Endothelial cell of umbilical vein (primary cell): ENCODE results near the gene MAP2K7. TPM values are rescaled to one million over a fixed set of nuclear protein-coding genes. Genes with fewer than 3 reads are reported as not detected.

Experiments
- BruUV-seq: library from RNA; stranded (reverse); fragments of 400-500 nt; replicated peaks from 2 replicates; lab custom pipeline; 2021; lab: Mats Ljungman, UMichigan
- CTCF ChIA-PET: fragments of 300-600, 350-600 bp; sonication (Branson Sonifier 250); formaldehyde crosslinking; loops from one replicate; lab custom pipeline; 2021; ENCODE audit warnings: antibody characterized with exemption, inconsistent platforms; lab: Charles Lee
- POLR2A ChIA-PET: fragments of 300-600, 350-600 bp; sonication (Branson Sonifier 250); formaldehyde crosslinking; loops from one replicate; lab custom pipeline; 2021; ENCODE audit warnings: antibody characterized with exemption, inconsistent platforms; lab: Charles Lee
- DNase-seq: peaks from one replicate; pipeline ENCODE4 v3.0.0-alpha.2; 2011; ENCODE audit warnings: low read depth, low spot score
- FAIRE-seq: peaks from 2 replicates; lab custom pipeline; 2011; peaks lifted over from hg19 to GRCh38; lab: Jason Lieb, UNC
- H2AFZ ChIP-seq: 2 replicates; pipeline ENCODE4 v1.6.0; 2012; ENCODE audit warnings: low read depth, low read length, control low read depth, inconsistent platforms
- H3K27ac ChIP-seq: 2 replicates; pipeline ENCODE4 v1.5.1; 2011; ENCODE audit warnings: low read depth, mild to moderate bottlenecking, control low read depth, low read length, moderate library complexity; ENCODE audit not compliant: insufficient read depth
- H3K27me3 ChIP-seq, 2 experiments: 2 replicates each; pipeline versions ENCODE4 v1.6.0 to v1.6.1; 2011; ENCODE audit warnings: low read length in 2 of 2, mixed read lengths in 1 of 2; ENCODE audit not compliant: control insufficient read depth in 2 of 2, insufficient read depth in 2 of 2
- H3K36me3 ChIP-seq, 2 experiments: 2 replicates in 1 of 2; 3 replicates in 1 of 2; pipeline ENCODE4 v1.5.1; 2011; ENCODE audit warnings: low read length in 2 of 2, mild to moderate bottlenecking in 1 of 2, moderate library complexity in 1 of 2; ENCODE audit not compliant: control insufficient read depth in 2 of 2, insufficient read depth in 2 of 2; ENCODE audit errors: extremely low read depth in 1 of 2
- H3K4me1 ChIP-seq: 3 replicates; pipeline ENCODE4 v1.5.1; 2011; ENCODE audit warnings: mild to moderate bottlenecking, low read length; ENCODE audit not compliant: control insufficient read depth, insufficient read depth; ENCODE audit errors: extremely low read depth
- H3K4me2 ChIP-seq: 2 replicates; pipeline ENCODE4 v1.6.1; 2011; ENCODE audit warnings: low read length, control low read depth, mixed read lengths; ENCODE audit not compliant: insufficient read depth
- H3K4me3 ChIP-seq, 3 experiments: fragments of 200-600 bp in 1 of 3; sonication (generic), shearing (Covaris generic) in 1 of 3; replicated peaks in 1 of 3; 2 replicates each; pipeline ENCODE4 v1.5.1; 2011 to 2016; ENCODE audit warnings: control low read depth in 3 of 3, low read length in 3 of 3, mild to moderate bottlenecking in 2 of 3, inconsistent platforms in 1 of 3, low read depth in 1 of 3, moderate library complexity in 1 of 3; ENCODE audit not compliant: insufficient read depth in 1 of 3
- H3K79me2 ChIP-seq: 2 replicates; pipeline ENCODE4 v1.6.0; 2012; ENCODE audit warnings: low read length, inconsistent platforms; ENCODE audit not compliant: control insufficient read depth, insufficient read depth
- H3K9ac ChIP-seq: replicated peaks from 2 replicates; pipeline ENCODE3; 2011; ENCODE audit warnings: low read length, control low read depth; ENCODE audit not compliant: insufficient read depth; ENCODE audit errors: extremely low read depth
- H3K9me1 ChIP-seq: replicated peaks from 3 replicates; pipeline ENCODE4 v1.6.0; 2011; ENCODE audit warnings: mild to moderate bottlenecking, low read length; ENCODE audit not compliant: control insufficient read depth, insufficient read depth; ENCODE audit errors: extremely low read depth
- H3K9me3 ChIP-seq: replicated peaks from 2 replicates; pipeline ENCODE4 v1.5.1; 2012; ENCODE audit warnings: low read length, inconsistent platforms; ENCODE audit not compliant: control insufficient read depth, insufficient read depth
- H4K20me1 ChIP-seq: replicated peaks from 2 replicates; pipeline ENCODE3; 2011; ENCODE audit warnings: mild to moderate bottlenecking, low read length; ENCODE audit not compliant: control insufficient read depth, insufficient read depth; ENCODE audit errors: extremely low read depth
- EZH2 ChIP-seq: IDR thresholded peaks from 2 replicates; pipeline ENCODE4 v1.6.1; 2012; ENCODE audit warnings: borderline replicate concordance, low read depth, mild to moderate bottlenecking, moderate library complexity, low read length, inconsistent platforms; ENCODE audit not compliant: severe bottlenecking
- FOS ChIP-seq: IDR thresholded peaks from 2 replicates; pipeline ENCODE4 v1.6.1; 2011; ENCODE audit warnings: mild to moderate bottlenecking, low read length, moderate library complexity, borderline replicate concordance; ENCODE audit not compliant: insufficient read depth
- GATA2 ChIP-seq: IDR thresholded peaks from 2 replicates; pipeline ENCODE4 v1.7.0; 2011; ENCODE audit warnings: low read depth, mild to moderate bottlenecking, moderate library complexity, mixed read lengths, low read length; ENCODE audit not compliant: insufficient read length, insufficient read depth
- JUN ChIP-seq: IDR thresholded peaks from 2 replicates; pipeline ENCODE4 v1.6.1; 2011; ENCODE audit warnings: borderline replicate concordance, low read depth; ENCODE audit not compliant: insufficient read length, insufficient read depth
- MYC ChIP-seq: IDR thresholded peaks from one replicate; pipeline ENCODE4 v1.6.1; 2011; ENCODE audit warnings: mild to moderate bottlenecking, low read depth, low read length
- POLR2A ChIP-seq: IDR thresholded peaks from 2 replicates; pipeline ENCODE4 v1.6.1; 2012; ENCODE audit warnings: low read depth, mild to moderate bottlenecking, control low read depth, low read length
- POLR2AphosphoS5 ChIP-seq: IDR thresholded peaks from 2 replicates; pipeline ENCODE4 v1.6.1; 2012; ENCODE audit warnings: low read depth, mild to moderate bottlenecking, control low read depth, low read length, moderate library complexity; ENCODE audit not compliant: insufficient read depth
- dilution Hi-C: fragments of 300-500 bp; cut with MboI; formaldehyde crosslinking; loops from one replicate; pipeline ENCODE4 v1.15.0; 2019; ENCODE audit warnings: low sequenced_read_pairs; ENCODE audit not compliant: extremely low pct_ligation_motif_present
- intact Hi-C: fragments of 100-400 bp; cut with micrococcal nuclease; formaldehyde crosslinking; loops from one replicate; pipeline ENCODE4 v1.10.0; 2022
- polyA plus RNA-seq, 4 experiments: library from polyadenylated mRNA; depleted of rRNA in 3 of 4; stranded (reverse) in 3 of 4; unstranded in 1 of 4; fragments of >200 nt; gene quantifications; 2 replicates each; pipeline versions ENCODE4 v1.2.1 to v1.2.3, GENCODE V29; 2011 to 2012; ENCODE audit warnings: missing spikeins in 1 of 4
- total RNA-seq: library from RNA; stranded (reverse); gene quantifications from 2 replicates; pipeline ENCODE4 v1.2.3, GENCODE V29; 2021
- TF ChIP-seq, protein P1 (sequence below), 2 donors: IDR thresholded peaks; 1 replicate in 1 of 2; 2 replicates in 1 of 2; pipeline ENCODE4 v1.5.1; 2011; ENCODE audit warnings: low read length in 2 of 2, mild to moderate bottlenecking in 2 of 2, moderate library complexity in 2 of 2, control low read depth in 1 of 2, inconsistent platforms in 1 of 2, low read depth in 1 of 2; ENCODE audit not compliant: insufficient read depth in 1 of 2; ENCODE audit errors: extremely low read depth in 1 of 2
- TF ChIP-seq, protein P2 (sequence below): IDR thresholded peaks from 2 replicates; pipeline ENCODE4 v1.6.1; 2011; ENCODE audit not compliant: insufficient read depth, insufficient read length

The MAP2K7 gene
- total and polyA plus RNA-seq, 2 donors (not counting 3 experiments of a cell fraction or from before 2014, with no cell fraction given), result 13.8 to 36.0 TPM

- FAIRE-seq, result no peak
These were observed 17.9 kb upstream of the MAP2K7 start for GRCh38 chr19:7885818-7886217.

More at GRCh38 chr19:7885818-7886217, 17.9 kb upstream of the MAP2K7 start:
- POLR2A ChIA-PET, result no interaction called here
- Histone ChIP-seq H3K36me3 (no peaks in the 10 kb centered on the region), H3K9me3 (no peaks in the 10 kb centered on the region), H2AFZ (no peak overlapping the region), H3K4me2 (no peak overlapping the region), H3K79me2 (no peaks in the 10 kb centered on the region), H4K20me1 (no peaks in the 10 kb centered on the region), H3K9ac (no peak overlapping the region), H3K9me1 (no peaks in the 10 kb centered on the region), H3K27me3 (no peaks in the 10 kb centered on the region), H3K4me1 (peaks cover 8% of the 10 kb centered on the region), H3K27ac (no peak overlapping the region), H3K4me3 (no peak overlapping the region)
- dilution Hi-C loops (no loop called here), intact Hi-C loops (no loop called here)
- no TSS peak for BruUV-seq
- CTCF ChIA-PET, result interaction anchor here (1.4 to 4.7 kb wide), 2 partner anchors 11 to 17 kb away, joined by 3 to 20 read pairs; no protein-coding TSS in a partner anchor
- TF ChIP-seq POLR2AphosphoS5 (no peak), GATA2 (no peak), JUN (no peak), EZH2 (no peak), POLR2A (no peak), MYC (no peak), FOS (no peak)
- TF ChIP-seq, protein P1, sequence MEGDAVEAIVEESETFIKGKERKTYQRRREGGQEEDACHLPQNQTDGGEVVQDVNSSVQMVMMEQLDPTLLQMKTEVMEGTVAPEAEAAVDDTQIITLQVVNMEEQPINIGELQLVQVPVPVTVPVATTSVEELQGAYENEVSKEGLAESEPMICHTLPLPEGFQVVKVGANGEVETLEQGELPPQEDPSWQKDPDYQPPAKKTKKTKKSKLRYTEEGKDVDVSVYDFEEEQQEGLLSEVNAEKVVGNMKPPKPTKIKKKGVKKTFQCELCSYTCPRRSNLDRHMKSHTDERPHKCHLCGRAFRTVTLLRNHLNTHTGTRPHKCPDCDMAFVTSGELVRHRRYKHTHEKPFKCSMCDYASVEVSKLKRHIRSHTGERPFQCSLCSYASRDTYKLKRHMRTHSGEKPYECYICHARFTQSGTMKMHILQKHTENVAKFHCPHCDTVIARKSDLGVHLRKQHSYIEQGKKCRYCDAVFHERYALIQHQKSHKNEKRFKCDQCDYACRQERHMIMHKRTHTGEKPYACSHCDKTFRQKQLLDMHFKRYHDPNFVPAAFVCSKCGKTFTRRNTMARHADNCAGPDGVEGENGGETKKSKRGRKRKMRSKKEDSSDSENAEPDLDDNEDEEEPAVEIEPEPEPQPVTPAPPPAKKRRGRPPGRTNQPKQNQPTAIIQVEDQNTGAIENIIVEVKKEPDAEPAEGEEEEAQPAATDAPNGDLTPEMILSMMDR (IDR thresholded peaks at IDR 0.05; ENCODE audit: extremely low read depth in 1 of 2, insufficient read depth in 1 of 2, low read depth in 1 of 2, low read length in 2 of 2), result no peak
- TF ChIP-seq, protein P2, sequence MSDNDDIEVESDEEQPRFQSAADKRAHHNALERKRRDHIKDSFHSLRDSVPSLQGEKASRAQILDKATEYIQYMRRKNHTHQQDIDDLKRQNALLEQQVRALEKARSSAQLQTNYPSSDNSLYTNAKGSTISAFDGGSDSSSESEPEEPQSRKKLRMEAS, result no peak
- DNase-seq, result no peak
